ENCODE measurements around the gene ASNSD1.

DNA sequence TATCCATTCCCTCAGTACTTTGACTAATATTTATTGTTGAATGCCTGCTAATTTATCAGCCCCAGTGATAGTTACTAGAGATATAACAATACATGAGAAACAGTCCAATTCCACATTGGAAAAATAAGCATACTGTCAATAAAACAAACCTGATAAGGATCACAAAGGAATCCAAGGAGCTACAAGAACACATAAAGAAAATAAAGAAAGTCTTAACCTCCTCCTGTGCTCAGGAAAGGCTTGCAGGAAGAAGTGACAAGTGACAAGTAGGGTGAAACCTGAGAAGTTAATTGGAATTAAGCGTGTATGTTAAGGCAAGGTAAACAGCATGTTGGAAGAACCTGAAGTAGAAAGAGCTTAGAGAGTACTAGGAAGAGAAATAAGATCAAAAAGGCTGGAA, 20.3 kb upstream of the ASNSD1 start:
- TF ChIP-seq CTCF (conservative IDR thresholded peaks at IDR 0.05; ENCODE audit: low read length) (no peak), EZH2phosphoT487 (IDR thresholded peaks at IDR 0.05; ENCODE audit: borderline replicate concordance, low read depth, low read length) (no peak)

Measured in OCI-LY7 (cell line).